BJ (cell line): Measurements from ENCODE around the gene BEGAIN. TPM values are rescaled to one million over a fixed set of nuclear protein-coding genes. Genes with fewer than 3 reads are reported as not detected.

ENCODE experiments used
- CTCF ChIA-PET: fragments of 350-600 bp; formaldehyde crosslinking; extraction: SDS; loops from one replicate; lab custom pipeline; 2021; ENCODE audit warnings: antibody characterized with exemption, inconsistent platforms; lab: Yijun Ruan, JAX
- POLR2A ChIA-PET: fragments of 300-600 bp; sonication (Branson Sonifier 250); formaldehyde crosslinking; extraction: SDS; loops from one replicate; lab custom pipeline; 2021; ENCODE audit warnings: antibody characterized with exemption; lab: Charles Lee
- DNase-seq: peaks from one replicate; pipeline ENCODE4 v3.0.0-alpha.2; 2011; ENCODE audit warnings: low read depth
- H3K27me3 ChIP-seq: 2 replicates; pipeline ENCODE4 v1.6.0; 2011; ENCODE audit warnings: low read length; ENCODE audit not compliant: control insufficient read depth, insufficient read depth
- H3K36me3 ChIP-seq: 2 replicates; pipeline ENCODE4 v1.5.1; 2011; ENCODE audit warnings: low read length; ENCODE audit not compliant: control insufficient read depth, insufficient read depth
- H3K4me3 ChIP-seq: 2 replicates; pipeline ENCODE4 v1.5.1; 2011; ENCODE audit warnings: low read depth, mild to moderate bottlenecking, control low read depth, low read length
- CTCF ChIP-seq: IDR thresholded peaks from 2 replicates; pipeline ENCODE4 v1.5.1; 2011; ENCODE audit warnings: low read depth, mild to moderate bottlenecking, control low read depth, inconsistent platforms, low read length, moderate library complexity; ENCODE audit not compliant: insufficient read depth
- polyA plus RNA-seq: library from polyadenylated mRNA; depleted of rRNA; stranded (reverse); fragments of >200 nt; gene quantifications from 2 replicates; pipeline ENCODE4 v1.2.3, GENCODE V29; 2011

The BEGAIN gene
- polyA plus RNA-seq, 1 experiment: 0.22 TPM

- Histone ChIP-seq H3K4me3 (no peak overlapping the region), H3K36me3 (no peaks in the 10 kb centered on the region), H3K27me3 (peaks cover 6% of the 10 kb centered on the region; the same call in 1 of the 2 replicates)
- no peak for TF ChIP-seq CTCF
- ChIA-PET POLR2A (no interaction called here), CTCF (no interaction called here)
- DNase-seq: no peak
These were observed 20.4 kb upstream of the BEGAIN start for GRCh38 chr14:100607611-100607956.

- POLR2A ChIA-PET: no interaction called here
These were observed 19.7 kb upstream of the BEGAIN start for GRCh38 chr14:100606687-100607610.

GRCh38 chr14:100605706-100606686, 18.8 kb upstream of the BEGAIN start:
- no peak for TF ChIP-seq CTCF
- H3K27me3 ChIP-seq: peaks cover 2% of the 10 kb centered on the region; the same call in 1 of the 2 replicates
- H3K36me3 ChIP-seq: no peaks in the 10 kb centered on the region
- no peak for DNase-seq
- H3K4me3 ChIP-seq: no peak overlapping the region
- POLR2A ChIA-PET: no interaction called here
- CTCF ChIA-PET: interaction anchor here (0.7 kb wide), 1 partner anchor 14 kb away, joined by 3 read pairs; no protein-coding TSS in a partner anchor

More at GRCh38 chr14:100606687-100607610, 19.7 kb upstream of the BEGAIN start:
- H3K27me3 ChIP-seq: peaks cover 3% of the 10 kb centered on the region; the same call in 1 of the 2 replicates
- no peaks in the 10 kb centered on the region for H3K36me3 ChIP-seq
- no peak overlapping the region for H3K4me3 ChIP-seq
- no peak for DNase-seq
- TF ChIP-seq CTCF: no peak
- CTCF ChIA-PET: no interaction called here

- CTCF ChIA-PET: interaction anchor here (0.7 kb wide), 1 partner anchor 14 kb away, joined by 3 read pairs; no protein-coding TSS in a partner anchor
- peaks cover 2% of the 10 kb centered on the region; the same call in 1 of the 2 replicates for H3K27me3 ChIP-seq
- POLR2A ChIA-PET: no interaction called here
- H3K4me3 ChIP-seq: no peak overlapping the region
- no peak for DNase-seq
- no peak for TF ChIP-seq CTCF
- H3K36me3 ChIP-seq: no peaks in the 10 kb centered on the region
These were observed 18.0 kb upstream of the BEGAIN start for GRCh38 chr14:100605230-100605629.

- no peak for TF ChIP-seq CTCF
- CTCF ChIA-PET: interaction anchor here (0.6 kb wide), 1 partner anchor 219 kb away, joined by 3 read pairs; no protein-coding TSS in a partner anchor
These were observed 17.5 kb upstream of the BEGAIN start for GRCh38 chr14:100604709-100605108.

More at GRCh38 chr14:100604709-100605108, 17.5 kb upstream of the BEGAIN start:
- Histone ChIP-seq H3K27me3 (peaks cover 2% of the 10 kb centered on the region; the same call in 1 of the 2 replicates), H3K36me3 (no peaks in the 10 kb centered on the region), H3K4me3 (no peak overlapping the region)
- POLR2A ChIA-PET: no interaction called here
- DNase-seq: no peak
